RKO (cell line): ENCODE measurements around the gene TNFAIP8.

Source experiments
- DNase-seq: peaks from one replicate; pipeline ENCODE4 v3.0.0-alpha.2; 2016; ENCODE audit warnings: low spot score

Gene TNFAIP8

GRCh38 chr5:119346394-119346793, 9.4 kb upstream of the TNFAIP8 start:
- DNase-seq: no peak

GRCh38 chr5:119347574-119347973, 8.2 kb upstream of the TNFAIP8 start:
- DNase-seq: no peak

- DNase-seq: no peak
These were observed 7.8 kb upstream of the TNFAIP8 start for GRCh38 chr5:119347991-119348390.

GRCh38 chr5:119353213-119353612, 2.6 kb upstream of the TNFAIP8 start:
- DNase-seq: no peak

GRCh38 chr5:119353686-119354366, 2.0 kb upstream of the TNFAIP8 start:
- no peak for DNase-seq

- DNase-seq: no peak
These were observed 1.1 kb upstream of the TNFAIP8 start for GRCh38 chr5:119354537-119355243.

GRCh38 chr5:119355244-119355638, 578 bp upstream of the TNFAIP8 start:
- no peak for DNase-seq

GRCh38 chr5:119356612-119357188, 881 bp downstream of the TNFAIP8 start:
- no peak for DNase-seq

GRCh38 chr5:119357270-119357669, 1.5 kb downstream of the TNFAIP8 start:
- no peak for DNase-seq

GRCh38 chr5:119357808-119358529, 2.1 kb downstream of the TNFAIP8 start:
- no peak for DNase-seq

GRCh38 chr5:119358530-119358900, 2.7 kb downstream of the TNFAIP8 start:
- DNase-seq: no peak

- DNase-seq: no peak
These were observed 3.2 kb downstream of the TNFAIP8 start for GRCh38 chr5:119358901-119359603.

- DNase-seq: no peak
These were observed 4.1 kb downstream of the TNFAIP8 start for GRCh38 chr5:119359737-119360413.

- DNase-seq: no peak
These were observed 5.2 kb downstream of the TNFAIP8 start for GRCh38 chr5:119360905-119361593.

GRCh38 chr5:119361594-119362125, 5.8 kb downstream of the TNFAIP8 start:
- no peak for DNase-seq

- no peak for DNase-seq
These were observed 6.9 kb downstream of the TNFAIP8 start for GRCh38 chr5:119362714-119363113.

GRCh38 chr5:119363271-119363670, 7.5 kb downstream of the TNFAIP8 start:
- DNase-seq: no peak

- DNase-seq: no peak
These were observed 8.1 kb downstream of the TNFAIP8 start for GRCh38 chr5:119363936-119364335.

- no peak for DNase-seq
These were observed 10.2 kb downstream of the TNFAIP8 start for GRCh38 chr5:119365847-119366539.

- DNase-seq: no peak
These were observed 10.7 kb downstream of the TNFAIP8 start for GRCh38 chr5:119366540-119366881.
